ENCODE measurements around the gene MAPKAPK2. TPM values are rescaled to one million over a fixed set of nuclear protein-coding genes. Genes with fewer than 3 reads are reported as not detected.
A peak's percentile ranks its signal among the peaks of the same experiment; 100 is the strongest.

The MAPKAPK2 gene
- total RNA-seq, 2 experiments from 2014 or later: 14.5 to 39.9 TPM

GRCh38 chr1:206716870-206717673 is 32.4 kb downstream of the MAPKAPK2 start:
- Histone ChIP-seq H3K79me2 (ENCODE audit: insufficient read depth, low read depth, low read length) (no peaks in the 10 kb centered on the region), H3K27ac (ENCODE audit: low read depth, low read length, poor library complexity, severe bottlenecking) (peak overlapping the region; percentile 7), H2AFZ (ENCODE audit: low read length) (peak overlapping the region; percentile 44; the same call in 1 of the 2 replicates), H3K36me3 (ENCODE audit: insufficient read depth, low read length) (no peaks in the 10 kb centered on the region), H4K20me1 (ENCODE audit: insufficient read depth, low read length) (no peaks in the 10 kb centered on the region), H3K4me2 (ENCODE audit: low read length) (peak overlapping the region; percentile 57), H3K9me2 (ENCODE audit: insufficient read depth, low read length) (no peaks in the 10 kb centered on the region), H3K4me3 (ENCODE audit: low read depth, low read length, poor library complexity, severe bottlenecking) (peak overlapping the region; percentile 28), H3K9me3 (ENCODE audit: low read length) (no peaks in the 10 kb centered on the region), H3K4me1 (ENCODE audit: insufficient read depth, low read length, poor library complexity, severe bottlenecking) (peaks cover 52% of the 10 kb centered on the region)
- no peak for TF ChIP-seq EZH2phosphoT487 (IDR thresholded peaks at IDR 0.05; ENCODE audit: borderline replicate concordance, low read depth, low read length)
- peak; percentile 26 for DNase-seq (ENCODE audit: low spot score)
- BruUV-seq (replicated peaks): no TSS peak
- intact Hi-C loops (cut with micrococcal nuclease; ENCODE audit: unreplicated experiment): no loop called here
- CTCF ChIA-PET (ENCODE audit: unreplicated experiment): no interaction called here
- POLR2A ChIA-PET: interaction anchor here (1.0 kb wide), 2 partner anchors 29 to 53 kb away, joined by 3 to 5 read pairs; no protein-coding TSS in a partner anchor

- Histone ChIP-seq H3K9me2 (ENCODE audit: insufficient read depth, low read length) (no peaks in the 10 kb centered on the region), H3K27ac (ENCODE audit: low read depth, low read length, poor library complexity, severe bottlenecking) (no peak overlapping the region), H3K4me2 (ENCODE audit: low read length) (peak overlapping the region; percentile 57), H3K9me3 (ENCODE audit: low read length) (no peaks in the 10 kb centered on the region), H3K36me3 (ENCODE audit: insufficient read depth, low read length) (no peaks in the 10 kb centered on the region), H2AFZ (ENCODE audit: low read length) (no peak overlapping the region), H3K4me3 (ENCODE audit: low read depth, low read length, poor library complexity, severe bottlenecking) (peak overlapping the region; percentile 28), H3K4me1 (ENCODE audit: insufficient read depth, low read length, poor library complexity, severe bottlenecking) (peaks cover 52% of the 10 kb centered on the region), H4K20me1 (ENCODE audit: insufficient read depth, low read length) (no peaks in the 10 kb centered on the region), H3K79me2 (ENCODE audit: insufficient read depth, low read depth, low read length) (no peaks in the 10 kb centered on the region)
- no peak for TF ChIP-seq EZH2phosphoT487 (IDR thresholded peaks at IDR 0.05; ENCODE audit: borderline replicate concordance, low read depth, low read length)
- TF ChIP-seq, protein P1, sequence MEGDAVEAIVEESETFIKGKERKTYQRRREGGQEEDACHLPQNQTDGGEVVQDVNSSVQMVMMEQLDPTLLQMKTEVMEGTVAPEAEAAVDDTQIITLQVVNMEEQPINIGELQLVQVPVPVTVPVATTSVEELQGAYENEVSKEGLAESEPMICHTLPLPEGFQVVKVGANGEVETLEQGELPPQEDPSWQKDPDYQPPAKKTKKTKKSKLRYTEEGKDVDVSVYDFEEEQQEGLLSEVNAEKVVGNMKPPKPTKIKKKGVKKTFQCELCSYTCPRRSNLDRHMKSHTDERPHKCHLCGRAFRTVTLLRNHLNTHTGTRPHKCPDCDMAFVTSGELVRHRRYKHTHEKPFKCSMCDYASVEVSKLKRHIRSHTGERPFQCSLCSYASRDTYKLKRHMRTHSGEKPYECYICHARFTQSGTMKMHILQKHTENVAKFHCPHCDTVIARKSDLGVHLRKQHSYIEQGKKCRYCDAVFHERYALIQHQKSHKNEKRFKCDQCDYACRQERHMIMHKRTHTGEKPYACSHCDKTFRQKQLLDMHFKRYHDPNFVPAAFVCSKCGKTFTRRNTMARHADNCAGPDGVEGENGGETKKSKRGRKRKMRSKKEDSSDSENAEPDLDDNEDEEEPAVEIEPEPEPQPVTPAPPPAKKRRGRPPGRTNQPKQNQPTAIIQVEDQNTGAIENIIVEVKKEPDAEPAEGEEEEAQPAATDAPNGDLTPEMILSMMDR (conservative IDR thresholded peaks at IDR 0.05; ENCODE audit: low read length): no peak
- intact Hi-C loops (cut with micrococcal nuclease; ENCODE audit: unreplicated experiment): no loop called here
- BruUV-seq (replicated peaks): no TSS peak
- ChIA-PET POLR2A (interaction anchor here (1.0 kb wide), 1 partner anchor 29 kb away, joined by 3 read pairs; no protein-coding TSS in a partner anchor), CTCF (ENCODE audit: unreplicated experiment) (no interaction called here)
- DNase-seq (ENCODE audit: low spot score): no peak
Measured at GRCh38 chr1:206717674-206717989, 32.9 kb downstream of the MAPKAPK2 start.

DNA sequence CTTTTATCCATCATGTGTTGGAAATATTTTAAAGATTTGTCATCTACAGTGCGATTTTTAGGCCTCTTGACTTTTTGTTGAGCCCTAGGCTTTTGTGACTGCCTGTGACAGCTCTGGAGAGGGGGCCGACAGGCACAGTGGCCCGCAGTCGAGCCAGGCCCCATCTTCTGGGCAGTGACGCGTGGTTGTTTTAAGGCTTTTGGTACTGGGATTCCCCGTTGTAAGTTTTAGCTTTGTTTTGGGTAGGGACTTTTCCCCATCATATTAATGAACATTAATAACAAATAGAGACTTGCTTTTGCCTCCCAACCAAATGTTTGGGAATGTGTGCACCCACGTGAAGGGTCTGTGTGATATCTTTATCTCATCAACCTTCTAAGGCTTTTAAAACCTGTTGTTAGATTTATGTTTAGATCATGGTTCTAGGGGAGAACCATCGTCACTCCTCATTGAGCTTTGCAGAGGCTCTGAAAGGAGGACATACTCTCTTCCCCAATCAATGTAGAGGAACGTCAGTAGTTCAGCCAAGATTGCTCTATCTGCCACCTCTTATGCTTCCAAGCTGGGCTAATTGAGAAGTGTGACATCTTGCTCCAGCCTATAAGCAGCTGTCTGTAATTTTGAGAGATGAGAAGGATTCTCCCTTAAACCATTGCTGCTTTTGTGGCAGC is 34.6 kb downstream of the MAPKAPK2 start:
- Histone ChIP-seq H3K36me3 (ENCODE audit: insufficient read depth, low read length) (no peaks in the 10 kb centered on the region), H4K20me1 (ENCODE audit: insufficient read depth, low read length) (no peaks in the 10 kb centered on the region), H3K4me3 (ENCODE audit: low read depth, low read length, poor library complexity, severe bottlenecking) (no peak overlapping the region), H2AFZ (ENCODE audit: low read length) (peak overlapping the region; percentile 3; the same call in 1 of the 2 replicates), H3K9me2 (ENCODE audit: insufficient read depth, low read length) (no peaks in the 10 kb centered on the region), H3K4me1 (ENCODE audit: insufficient read depth, low read length, poor library complexity, severe bottlenecking) (peaks cover 43% of the 10 kb centered on the region), H3K4me2 (ENCODE audit: low read length) (0 out of 2 replicates have a peak overlapping the region, but pooled peaks have one; percentile 16), H3K79me2 (ENCODE audit: insufficient read depth, low read depth, low read length) (no peaks in the 10 kb centered on the region), H3K9me3 (ENCODE audit: low read length) (no peaks in the 10 kb centered on the region), H3K27ac (ENCODE audit: low read depth, low read length, poor library complexity, severe bottlenecking) (no peak overlapping the region)
- intact Hi-C loops (cut with micrococcal nuclease; ENCODE audit: unreplicated experiment): no loop called here
- no peak for DNase-seq (ENCODE audit: low spot score)
- no peak for TF ChIP-seq EZH2phosphoT487 (IDR thresholded peaks at IDR 0.05; ENCODE audit: borderline replicate concordance, low read depth, low read length)
- TF ChIP-seq, protein P1 (conservative IDR thresholded peaks at IDR 0.05; ENCODE audit: low read length): no peak
- POLR2A ChIA-PET: interaction anchor here (0.7 to 1.7 kb wide), 5 partner anchors 10 to 249 kb away, joined by 3 to 6 read pairs (median 3); partner anchors contain the start of gene IKBKE
- CTCF ChIA-PET (ENCODE audit: unreplicated experiment): interaction anchor here (0.8 kb wide), 1 partner anchor 21 kb away, joined by 3 read pairs; no protein-coding TSS in a partner anchor
- BruUV-seq (replicated peaks): no TSS peak

Measured in OCI-LY7 (cell line).